Activated naive CD4-positive, alpha-beta T cell treated with anti-CD3 and anti-CD28 coated beads, Interleukin-2, amount 10 ng/mL, durations not matched to agents 7 days and 5 days (primary cell): ENCODE data around the gene SLC7A6.

Source experiments
- CTCF ChIA-PET: fragments of 350-600 bp; sonication (Branson Sonifier 250); formaldehyde crosslinking; loops from one replicate; lab custom pipeline; 2021; ENCODE audit warnings: antibody characterized with exemption; lab: Charles Lee
- DNase-seq: peaks from one replicate; pipeline ENCODE4 v3.0.0-alpha.2; 2020
- H3K27ac Mint-ChIP-seq: one replicate; pipeline ENCODE4 v1.8.0; 2021; ENCODE audit warnings: mild to moderate bottlenecking, moderate library complexity, mixed read lengths
- H3K27me3 Mint-ChIP-seq: one replicate; pipeline ENCODE4 v1.8.0; 2021; ENCODE audit warnings: mild to moderate bottlenecking, mixed read lengths
- H3K36me3 Mint-ChIP-seq: one replicate; pipeline ENCODE4 v1.8.0; 2021; ENCODE audit warnings: mixed read lengths
- H3K4me1 Mint-ChIP-seq: one replicate; pipeline ENCODE4 v1.8.0; 2021; ENCODE audit warnings: mixed read lengths
- H3K4me3 Mint-ChIP-seq: one replicate; pipeline ENCODE4 v1.8.0; 2021; ENCODE audit warnings: mild to moderate bottlenecking, moderate library complexity, mixed read lengths
- H3K9me3 Mint-ChIP-seq: one replicate; pipeline ENCODE4 v1.8.0; 2021; ENCODE audit warnings: mixed read lengths

Gene SLC7A6

DNA sequence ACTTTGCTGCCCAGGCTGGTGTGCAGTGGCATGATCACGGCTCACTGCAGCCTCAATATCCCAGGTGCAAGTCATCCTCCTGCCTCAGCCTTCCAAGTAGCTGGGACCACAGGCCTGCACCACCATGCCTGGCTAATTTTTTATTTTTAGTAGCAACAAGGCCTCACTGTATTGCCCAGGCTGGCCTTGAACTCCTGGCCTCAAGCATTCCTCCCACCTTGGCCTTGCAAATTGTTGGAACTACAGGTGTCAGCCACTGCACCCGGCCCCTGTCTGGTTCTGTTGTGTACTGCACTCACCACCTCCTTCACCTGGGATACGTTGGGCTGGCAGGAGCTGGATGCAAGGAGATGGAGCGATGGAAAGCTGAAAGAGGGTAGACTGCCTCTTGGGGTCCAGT, 10.6 kb upstream of the SLC7A6 start:
- H3K27ac Mint-ChIP-seq: no peak overlapping the region

DNA sequence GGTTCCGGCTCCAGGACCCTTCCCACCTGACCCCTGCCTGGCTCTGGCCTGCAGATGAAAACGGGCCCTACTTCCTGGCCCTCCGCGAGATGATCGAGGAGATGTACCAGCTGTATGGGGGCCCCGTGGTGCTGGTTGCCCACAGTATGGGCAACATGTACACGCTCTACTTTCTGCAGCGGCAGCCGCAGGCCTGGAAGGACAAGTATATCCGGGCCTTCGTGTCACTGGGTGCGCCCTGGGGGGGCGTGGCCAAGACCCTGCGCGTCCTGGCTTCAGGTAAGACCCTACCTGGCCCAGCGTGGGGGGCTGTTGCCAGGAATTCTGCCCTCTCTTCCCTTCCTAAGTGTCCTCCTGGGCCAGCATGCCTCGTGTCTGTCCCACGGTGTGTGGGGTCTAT, 8.6 kb upstream of the SLC7A6 start:
- no peak overlapping the region for H3K4me3 Mint-ChIP-seq
- H3K4me1 Mint-ChIP-seq: peaks cover 11% of the 10 kb centered on the region
- H3K9me3 Mint-ChIP-seq: no peaks in the 10 kb centered on the region
- no peak overlapping the region for H3K27ac Mint-ChIP-seq
- DNase-seq: no peak
- peaks cover 10% of the 10 kb centered on the region for H3K36me3 Mint-ChIP-seq
- no peaks in the 10 kb centered on the region for H3K27me3 Mint-ChIP-seq
- CTCF ChIA-PET: interaction anchor here (1.2 to 1.6 kb wide), 2 partner anchors 8 to 11 kb away, joined by 4 to 5 read pairs; partner anchors contain the start of genes PLA2G15 and SLC7A6

More for the DNA sequence above, 10.6 kb upstream of the SLC7A6 start:
- DNase-seq: no peak
- Mint-ChIP-seq H3K4me3 (no peak overlapping the region), H3K36me3 (peaks cover 16% of the 10 kb centered on the region), H3K27me3 (no peaks in the 10 kb centered on the region), H3K9me3 (no peaks in the 10 kb centered on the region), H3K4me1 (peaks cover 11% of the 10 kb centered on the region)
- CTCF ChIA-PET: interaction anchor here (1.0 to 5.0 kb wide), 2 partner anchors 8 to 66 kb away, joined by 3 to 24 read pairs; no protein-coding TSS in a partner anchor

DNA sequence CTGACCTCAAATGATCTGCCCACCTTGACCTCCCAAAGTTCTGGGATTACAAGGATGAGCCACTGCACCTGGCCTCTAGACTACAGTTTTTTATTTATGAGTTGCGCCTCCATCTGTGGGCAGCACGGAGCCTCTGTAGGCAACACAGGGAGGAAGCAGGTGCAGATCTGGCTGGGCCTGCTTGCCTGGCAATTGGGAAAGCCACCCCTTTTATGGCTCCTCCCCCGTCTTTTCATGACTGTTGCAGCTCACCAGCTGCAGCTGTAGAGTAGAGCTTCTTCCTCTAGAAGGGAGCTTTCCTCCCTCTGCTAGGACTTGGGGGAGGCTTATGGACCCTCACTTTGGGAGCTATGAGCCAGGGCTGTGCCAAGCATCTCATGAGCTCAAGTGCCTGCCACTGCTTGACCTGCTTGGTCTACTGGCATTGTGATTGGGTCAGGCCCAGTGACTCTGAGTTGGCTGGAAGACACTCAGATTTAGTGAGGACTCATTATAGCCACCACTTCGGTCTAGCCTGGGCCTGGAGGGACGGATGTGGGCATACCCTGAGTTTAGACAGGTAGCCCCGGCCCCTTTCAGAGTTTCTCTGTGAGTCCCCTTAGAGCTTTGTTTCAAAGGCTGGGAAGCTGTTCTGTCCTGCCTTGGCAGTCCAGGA, 6.9 kb upstream of the SLC7A6 start:
- Mint-ChIP-seq H3K9me3 (no peaks in the 10 kb centered on the region), H3K36me3 (peaks cover 4% of the 10 kb centered on the region), H3K4me1 (peaks cover 24% of the 10 kb centered on the region), H3K27me3 (no peaks in the 10 kb centered on the region), H3K4me3 (no peak overlapping the region), H3K27ac (peak overlapping the region; percentile 34)
- CTCF ChIA-PET: interaction anchor here (1.6 to 9.7 kb wide), 2 partner anchors 9 to 67 kb away, joined by 5 to 432 read pairs; no protein-coding TSS in a partner anchor
- DNase-seq: peak; percentile 69

DNA sequence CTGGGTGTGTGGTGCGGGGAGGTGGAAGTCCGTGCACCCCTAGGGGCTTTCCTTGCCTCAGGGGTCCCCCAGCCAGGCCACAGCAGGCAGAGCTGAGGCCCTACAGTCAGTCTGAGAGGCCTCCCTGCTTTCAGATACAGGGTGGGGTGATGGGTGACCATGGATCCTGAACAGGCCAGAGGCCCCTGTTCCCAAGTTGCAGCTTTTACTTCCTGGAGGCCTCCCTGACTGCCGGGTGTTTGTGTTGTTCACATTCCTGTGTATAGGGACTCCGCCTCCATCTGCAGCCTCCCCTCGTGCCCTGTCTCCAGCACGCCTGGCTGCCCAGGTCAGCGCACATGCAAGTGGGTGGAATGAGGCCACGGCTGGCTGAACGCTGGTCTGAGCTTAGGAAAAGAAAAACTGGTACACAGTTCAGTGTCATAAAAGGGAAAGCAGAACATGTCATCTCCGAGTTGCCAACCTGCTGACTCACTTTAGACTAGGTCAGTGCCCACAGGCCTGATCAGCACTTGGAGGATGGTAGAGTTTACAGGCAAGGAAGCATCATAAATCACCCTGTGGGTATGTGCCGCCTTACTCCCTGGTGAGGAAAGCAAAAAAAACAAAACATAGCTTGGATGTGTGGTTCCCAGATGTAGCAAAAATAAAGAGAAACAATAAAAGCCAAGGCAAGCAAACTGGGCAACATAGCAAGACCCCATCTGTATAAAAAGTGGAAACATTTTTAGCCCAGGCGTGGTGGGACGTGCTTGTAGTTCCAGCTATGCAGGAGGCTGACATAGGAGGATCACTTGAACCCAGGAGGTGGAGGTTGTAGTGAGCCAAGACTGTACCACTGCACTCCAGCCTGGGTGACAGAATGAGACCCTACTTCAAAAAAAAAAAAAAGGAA, 6.2 kb upstream of the SLC7A6 start:
- Mint-ChIP-seq H3K4me1 (peaks cover 28% of the 10 kb centered on the region), H3K27ac (no peak overlapping the region), H3K27me3 (no peaks in the 10 kb centered on the region), H3K9me3 (no peaks in the 10 kb centered on the region), H3K36me3 (peaks cover 4% of the 10 kb centered on the region), H3K4me3 (no peak overlapping the region)
- DNase-seq: no peak
- CTCF ChIA-PET: interaction anchor here (0.6 to 9.7 kb wide), 4 partner anchors 9 to 263 kb away, joined by 3 to 432 read pairs (median 4); partner anchors contain the start of genes PRMT7 and SLC7A6OS

DNA sequence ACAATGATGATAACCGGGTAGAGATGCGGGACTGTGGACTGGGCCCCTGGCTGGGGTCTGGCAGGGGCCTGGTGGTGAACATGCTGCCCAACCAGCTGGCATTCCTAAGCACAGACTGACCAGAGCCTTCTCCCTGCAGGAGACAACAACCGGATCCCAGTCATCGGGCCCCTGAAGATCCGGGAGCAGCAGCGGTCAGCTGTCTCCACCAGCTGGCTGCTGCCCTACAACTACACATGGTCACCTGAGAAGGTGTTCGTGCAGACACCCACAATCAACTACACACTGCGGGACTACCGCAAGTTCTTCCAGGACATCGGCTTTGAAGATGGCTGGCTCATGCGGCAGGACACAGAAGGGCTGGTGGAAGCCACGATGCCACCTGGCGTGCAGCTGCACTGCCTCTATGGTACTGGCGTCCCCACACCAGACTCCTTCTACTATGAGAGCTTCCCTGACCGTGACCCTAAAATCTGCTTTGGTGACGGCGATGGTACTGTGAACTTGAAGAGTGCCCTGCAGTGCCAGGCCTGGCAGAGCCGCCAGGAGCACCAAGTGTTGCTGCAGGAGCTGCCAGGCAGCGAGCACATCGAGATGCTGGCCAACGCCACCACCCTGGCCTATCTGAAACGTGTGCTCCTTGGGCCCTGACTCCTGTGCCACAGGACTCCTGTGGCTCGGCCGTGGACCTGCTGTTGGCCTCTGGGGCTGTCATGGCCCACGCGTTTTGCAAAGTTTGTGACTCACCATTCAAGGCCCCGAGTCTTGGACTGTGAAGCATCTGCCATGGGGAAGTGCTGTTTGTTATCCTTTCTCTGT, 5.1 kb upstream of the SLC7A6 start:
- H3K27me3 Mint-ChIP-seq: no peaks in the 10 kb centered on the region
- no peak for DNase-seq
- peaks cover 4% of the 10 kb centered on the region for H3K36me3 Mint-ChIP-seq
- H3K4me3 Mint-ChIP-seq: no peak overlapping the region
- no peak overlapping the region for H3K27ac Mint-ChIP-seq
- peaks cover 37% of the 10 kb centered on the region for H3K4me1 Mint-ChIP-seq
- CTCF ChIA-PET: interaction anchor here (0.6 to 9.7 kb wide), 4 partner anchors 44 to 262 kb away, joined by 3 to 432 read pairs (median 4); partner anchors contain the start of genes PRMT7 and SLC7A6OS
- H3K9me3 Mint-ChIP-seq: no peaks in the 10 kb centered on the region

DNA sequence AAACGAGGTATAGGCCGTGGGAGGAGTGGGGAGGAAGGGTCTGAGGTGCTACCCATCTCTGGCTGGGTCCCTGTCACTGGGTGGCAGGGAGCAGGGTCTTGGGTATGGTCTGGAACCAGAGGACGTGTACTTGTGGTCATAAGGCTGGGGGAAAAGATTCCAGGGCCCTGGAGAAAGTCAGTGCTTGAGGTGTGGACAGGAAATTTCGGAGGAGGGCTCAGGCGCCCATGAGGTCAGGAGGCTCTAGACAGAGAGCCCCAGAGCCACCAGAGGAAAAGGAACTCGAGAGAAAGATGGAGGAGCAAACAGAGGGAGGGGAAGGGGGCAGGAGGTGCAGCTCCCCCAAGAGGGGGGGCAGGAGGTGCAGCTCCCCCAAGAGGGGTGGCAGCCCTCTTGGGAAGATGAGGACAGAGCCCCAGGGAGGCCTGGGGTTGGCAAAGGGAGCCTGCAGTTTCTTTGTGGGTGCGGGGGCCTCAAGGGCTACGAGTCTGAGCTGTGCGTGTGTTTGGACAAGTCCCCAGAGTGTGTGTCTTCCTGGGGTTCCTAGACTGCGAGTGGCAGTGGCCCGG, 683 bp upstream of the SLC7A6 start:
- Mint-ChIP-seq H3K9me3 (no peaks in the 10 kb centered on the region), H3K4me3 (peak overlapping the region; percentile 91), H3K4me1 (peaks cover 58% of the 10 kb centered on the region), H3K27ac (peak overlapping the region; percentile 94), H3K36me3 (peaks cover 22% of the 10 kb centered on the region), H3K27me3 (no peaks in the 10 kb centered on the region)
- DNase-seq: no peak
- CTCF ChIA-PET: interaction anchor here (0.6 to 9.7 kb wide), 30 partner anchors 8 to 174 kb away, joined by 3 to 432 read pairs (median 5); partner anchors contain the start of genes PRMT7 and SLC7A6OS

DNA sequence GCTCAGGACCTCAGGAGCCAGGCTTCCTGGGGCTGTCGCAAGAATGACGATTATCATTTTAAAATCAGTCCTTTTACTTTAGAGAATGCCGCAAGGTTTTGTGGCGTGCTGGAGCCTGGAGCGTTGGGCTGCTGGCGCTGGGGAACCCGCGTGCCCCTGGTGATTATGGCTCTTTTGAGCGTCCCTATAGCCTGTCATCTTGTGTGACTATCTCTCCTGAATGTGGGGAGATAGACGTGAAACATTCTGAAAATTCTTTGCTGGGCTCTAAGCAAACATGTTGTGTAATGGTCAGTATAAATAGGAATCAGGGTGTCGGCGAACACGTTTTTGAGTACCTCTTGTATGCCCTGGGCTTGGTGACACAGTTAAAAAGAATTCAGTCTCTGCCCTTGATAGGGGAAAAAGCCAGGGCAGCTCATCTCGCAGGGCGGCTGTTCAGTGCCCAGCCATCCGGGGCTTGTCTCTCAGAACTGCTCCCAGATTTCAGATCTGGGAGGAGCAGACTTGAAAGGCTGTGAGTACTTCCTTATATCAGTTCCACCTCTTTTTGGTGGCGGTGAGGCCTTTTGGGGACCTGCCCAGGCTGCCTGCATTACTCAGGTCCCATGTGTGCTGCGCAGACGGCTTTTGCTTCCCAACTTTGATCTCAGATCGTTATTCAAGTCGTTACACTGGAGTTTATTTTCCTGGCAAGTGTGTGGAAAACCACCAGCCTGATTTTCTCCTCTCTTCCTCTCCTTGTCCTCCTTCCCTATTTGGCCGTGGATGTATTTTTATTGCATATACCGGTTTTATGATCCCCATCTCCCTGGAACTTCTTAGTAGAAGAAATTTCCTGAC, 973 bp downstream of the SLC7A6 start:
- H3K4me3 Mint-ChIP-seq: peak overlapping the region; percentile 91
- CTCF ChIA-PET: interaction anchor here (0.6 to 9.7 kb wide), 3 partner anchors 15 to 59 kb away, joined by 3 to 432 read pairs (median 58); no protein-coding TSS in a partner anchor
- peak; percentile 67 for DNase-seq
- H3K36me3 Mint-ChIP-seq: peaks cover 33% of the 10 kb centered on the region
- H3K9me3 Mint-ChIP-seq: no peaks in the 10 kb centered on the region
- no peaks in the 10 kb centered on the region for H3K27me3 Mint-ChIP-seq
- peaks cover 75% of the 10 kb centered on the region for H3K4me1 Mint-ChIP-seq
- H3K27ac Mint-ChIP-seq: peak overlapping the region; percentile 98

DNA sequence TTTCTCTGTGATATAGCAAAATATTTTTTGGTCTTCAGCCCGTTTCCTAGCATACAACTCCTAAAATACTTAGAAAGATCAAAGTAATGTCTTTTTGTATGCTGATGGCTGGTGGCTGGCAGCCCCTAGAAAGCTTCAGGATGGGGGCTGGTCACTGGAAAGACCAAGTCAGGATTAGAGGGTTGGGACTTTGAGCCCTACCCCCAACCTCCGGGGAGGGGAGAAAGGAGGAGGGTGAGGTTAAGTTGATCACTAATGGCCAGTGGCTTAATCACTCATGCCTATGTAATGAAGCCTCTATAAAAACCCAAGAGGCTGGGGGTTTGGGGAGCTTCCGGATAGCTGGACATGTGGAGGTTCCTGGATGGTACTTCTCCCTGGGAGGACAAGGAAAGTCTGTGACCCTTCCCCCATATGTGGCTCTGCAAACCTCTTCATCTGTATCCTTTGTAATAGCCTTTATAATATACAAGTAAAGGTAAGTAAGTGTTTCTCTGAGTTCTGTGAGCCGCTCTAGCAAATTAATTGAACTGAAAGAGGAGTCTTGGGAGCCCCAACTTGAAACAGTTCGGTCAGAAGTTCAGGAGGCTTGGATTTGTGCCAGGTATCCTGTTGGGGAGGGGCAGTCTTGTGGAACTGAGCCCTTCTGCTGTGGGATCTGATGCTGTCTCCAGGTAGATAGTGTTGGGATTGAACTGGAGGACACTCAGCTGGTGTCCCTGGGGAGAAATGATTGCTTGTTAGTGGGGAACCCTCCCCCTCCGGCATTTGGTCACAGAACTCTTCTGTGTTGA, 3.5 kb downstream of the SLC7A6 start:
- CTCF ChIA-PET: interaction anchor here (1.2 kb wide), 1 partner anchor 61 kb away, joined by 3 read pairs; no protein-coding TSS in a partner anchor
- H3K27me3 Mint-ChIP-seq: no peaks in the 10 kb centered on the region
- DNase-seq: no peak
- no peaks in the 10 kb centered on the region for H3K9me3 Mint-ChIP-seq
- no peak overlapping the region for H3K27ac Mint-ChIP-seq
- peaks cover 82% of the 10 kb centered on the region for H3K4me1 Mint-ChIP-seq
- H3K4me3 Mint-ChIP-seq: peak overlapping the region; percentile 14
- H3K36me3 Mint-ChIP-seq: peaks cover 48% of the 10 kb centered on the region

DNA sequence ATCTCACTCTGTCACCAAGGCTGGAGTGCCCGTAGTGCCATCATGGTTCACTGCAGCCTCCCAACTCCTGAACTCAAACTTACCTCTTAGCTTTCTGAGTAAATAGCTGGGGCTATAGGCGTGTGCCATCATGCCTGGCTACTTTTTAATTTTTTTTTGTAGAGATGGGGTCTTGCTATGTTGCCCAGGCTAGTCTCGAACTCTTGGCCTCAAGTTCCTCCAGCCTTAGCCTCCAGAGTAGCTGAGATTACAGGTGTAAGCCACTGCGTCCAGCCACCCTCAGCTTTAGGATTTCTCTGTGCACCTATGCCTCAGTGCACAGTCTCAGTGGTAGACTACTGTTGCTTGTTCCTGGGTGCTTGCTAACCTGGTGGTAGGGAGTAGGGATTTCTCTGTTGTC, 5.5 kb downstream of the SLC7A6 start:
- H3K4me1 Mint-ChIP-seq: peaks cover 91% of the 10 kb centered on the region
- DNase-seq: no peak
- H3K36me3 Mint-ChIP-seq: peaks cover 68% of the 10 kb centered on the region
- CTCF ChIA-PET: interaction anchor here (0.6 to 4.2 kb wide), 6 partner anchors 7 to 1333 kb away, joined by 3 to 30 read pairs (median 5); partner anchors contain the start of gene SLC7A6
- no peak overlapping the region for H3K4me3 Mint-ChIP-seq
- H3K27ac Mint-ChIP-seq: peak overlapping the region; percentile 60
- H3K9me3 Mint-ChIP-seq: no peaks in the 10 kb centered on the region
- H3K27me3 Mint-ChIP-seq: no peaks in the 10 kb centered on the region

DNA sequence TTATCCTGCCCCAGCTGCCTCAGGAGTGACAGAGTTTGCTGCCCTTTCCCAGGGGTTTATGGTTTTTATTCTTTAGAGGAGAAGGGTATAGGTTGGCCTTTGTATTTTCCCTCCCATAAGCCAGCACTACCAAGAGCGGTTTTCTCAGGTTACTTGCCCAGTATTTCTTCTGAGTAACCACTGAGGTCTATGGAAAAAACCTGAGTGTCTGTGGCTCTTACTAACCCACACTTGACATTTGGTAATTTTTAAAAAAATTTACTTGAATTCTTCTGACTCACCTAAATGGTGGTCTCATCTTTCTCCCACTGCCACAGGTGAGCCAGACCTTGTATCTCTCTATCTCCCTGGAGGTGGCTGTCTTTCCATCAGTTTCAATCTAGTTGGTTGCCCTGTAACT, 6.0 kb downstream of the SLC7A6 start:
- peaks cover 94% of the 10 kb centered on the region for H3K4me1 Mint-ChIP-seq
- no peaks in the 10 kb centered on the region for H3K9me3 Mint-ChIP-seq
- H3K36me3 Mint-ChIP-seq: peaks cover 71% of the 10 kb centered on the region
- peak overlapping the region; percentile 60 for H3K27ac Mint-ChIP-seq
- no peak overlapping the region for H3K4me3 Mint-ChIP-seq
- no peaks in the 10 kb centered on the region for H3K27me3 Mint-ChIP-seq
- no peak for DNase-seq
- CTCF ChIA-PET: interaction anchor here (1.0 to 4.2 kb wide), 4 partner anchors 8 to 18 kb away, joined by 3 to 30 read pairs (median 5); partner anchors contain the start of gene SLC7A6

DNA sequence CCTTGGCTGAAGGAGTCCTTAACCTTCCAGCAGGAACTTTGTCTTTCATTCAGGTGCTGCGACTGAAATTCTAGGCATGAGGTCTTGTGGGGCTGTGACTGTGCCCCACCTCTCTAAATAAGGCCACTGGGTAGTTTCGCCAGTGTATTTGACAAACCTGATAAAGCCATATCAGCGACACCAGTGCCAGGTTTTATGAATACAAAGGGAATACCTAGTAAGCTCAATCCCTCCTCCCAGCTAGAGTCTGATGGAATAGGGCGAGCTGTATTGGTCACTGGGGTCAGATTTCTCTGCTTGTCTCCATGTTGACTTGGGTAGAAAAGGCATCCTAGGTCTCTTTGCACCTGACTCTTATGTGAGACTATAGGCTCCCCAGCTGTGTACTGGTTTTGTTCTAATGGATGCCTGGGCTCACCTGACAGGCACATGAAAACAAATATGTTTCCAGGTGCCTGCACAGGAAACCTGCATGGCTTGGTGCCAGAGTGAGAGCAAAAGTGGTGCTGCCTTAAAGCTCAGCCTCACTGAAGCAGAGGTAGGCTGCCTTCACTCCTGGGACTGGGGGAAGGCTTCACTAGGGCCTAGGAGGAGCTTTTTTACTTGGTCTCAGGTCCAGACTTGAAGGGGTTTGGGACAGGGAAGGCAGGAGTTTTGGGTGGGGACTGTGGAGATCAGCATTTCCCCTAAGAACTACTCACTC, 8.3 kb downstream of the SLC7A6 start:
- Mint-ChIP-seq H3K4me1 (peaks cover 91% of the 10 kb centered on the region), H3K9me3 (no peaks in the 10 kb centered on the region), H3K27me3 (no peaks in the 10 kb centered on the region), H3K27ac (peak overlapping the region; percentile 91), H3K4me3 (peak overlapping the region; percentile 55), H3K36me3 (peaks cover 72% of the 10 kb centered on the region)
- CTCF ChIA-PET: interaction anchor here (1.0 to 4.2 kb wide), 8 partner anchors 10 to 249 kb away, joined by 3 to 30 read pairs (median 6); partner anchors contain the start of genes PRMT7, SLC7A6 and SLC7A6OS
- DNase-seq: peak; percentile 69
